Glutamatergic neuron (in vitro differentiated cells): ENCODE measurements around the gene MAD2L1BP. TPM values are rescaled to one million over a fixed set of nuclear protein-coding genes. Genes with fewer than 3 reads are reported as not detected.

Experiments used
- DNase-seq: peaks from one replicate; pipeline ENCODE4 v3.0.0; 2022
- H3K27ac Mint-ChIP-seq: one replicate; pipeline ENCODE4 v1.8.0; 2020; ENCODE audit warnings: mild to moderate bottlenecking, mixed read lengths, inconsistent platforms; ENCODE audit not compliant: unreplicated experiment
- H3K27me3 Mint-ChIP-seq: one replicate; pipeline ENCODE4 v1.8.0; 2020; ENCODE audit warnings: mild to moderate bottlenecking, moderate library complexity, mixed read lengths, inconsistent platforms; ENCODE audit not compliant: unreplicated experiment
- H3K36me3 Mint-ChIP-seq: one replicate; pipeline ENCODE4 v1.8.0; 2020; ENCODE audit warnings: mild to moderate bottlenecking, mixed read lengths, inconsistent platforms; ENCODE audit not compliant: unreplicated experiment
- H3K4me1 Mint-ChIP-seq: one replicate; pipeline ENCODE4 v1.8.0; 2020; ENCODE audit warnings: mild to moderate bottlenecking, low read depth, mixed read lengths, inconsistent platforms; ENCODE audit not compliant: unreplicated experiment
- H3K4me3 Mint-ChIP-seq: one replicate; pipeline ENCODE4 v1.8.0; 2020; ENCODE audit warnings: mild to moderate bottlenecking, mixed read lengths, inconsistent platforms; ENCODE audit not compliant: unreplicated experiment
- H3K9me3 Mint-ChIP-seq: one replicate; pipeline ENCODE4 v1.8.0; 2020; ENCODE audit warnings: mild to moderate bottlenecking, moderate library complexity, mixed read lengths, inconsistent platforms; ENCODE audit not compliant: unreplicated experiment
- total RNA-seq: library from RNA; stranded (reverse); fragmentation: NEBNext Ultra II Directional; extraction: Animal tissue kit (Norgen Biotek cat#: 25700); gene quantifications from one replicate; pipeline ENCODE4 v1.2.1, GENCODE V29; 2021; ENCODE audit not compliant: unreplicated experiment
- TF ChIP-seq, protein P1 (sequence below): fragments of 200-600 bp; sonication (generic); IDR thresholded peaks from one replicate; pipeline ENCODE4 v1.5.0; 2021; ENCODE audit not compliant: partially characterized antibody, unreplicated experiment

The MAD2L1BP gene
- total RNA-seq, 1 donor from 2014 or later, result 38.8 TPM

DNA sequence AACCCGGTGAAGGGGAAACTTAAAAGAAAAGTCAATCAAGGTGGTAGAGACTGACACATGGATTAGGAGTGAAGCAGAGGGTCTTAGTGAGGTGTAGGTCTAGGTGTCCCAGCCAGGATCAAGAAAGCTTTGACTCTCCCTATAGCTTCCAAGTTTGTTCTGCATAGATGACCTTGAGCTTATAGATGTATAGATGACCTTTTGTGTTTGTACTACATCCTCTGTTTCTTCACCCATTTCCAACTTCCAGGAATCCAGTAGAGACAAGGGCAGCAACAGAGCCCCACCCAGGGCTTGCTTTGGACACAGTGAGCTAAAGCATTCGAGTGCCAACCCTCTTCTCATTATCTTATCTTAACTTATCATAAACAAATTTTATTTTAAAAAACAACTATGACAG is 53.8 kb downstream of the MAD2L1BP start:
- peaks cover 3% of the 10 kb centered on the region for H3K27me3 Mint-ChIP-seq
- H3K4me1 Mint-ChIP-seq, result peaks cover 10% of the 10 kb centered on the region
- no peak for DNase-seq
- no peaks in the 10 kb centered on the region for H3K36me3 Mint-ChIP-seq
- TF ChIP-seq, protein P1, sequence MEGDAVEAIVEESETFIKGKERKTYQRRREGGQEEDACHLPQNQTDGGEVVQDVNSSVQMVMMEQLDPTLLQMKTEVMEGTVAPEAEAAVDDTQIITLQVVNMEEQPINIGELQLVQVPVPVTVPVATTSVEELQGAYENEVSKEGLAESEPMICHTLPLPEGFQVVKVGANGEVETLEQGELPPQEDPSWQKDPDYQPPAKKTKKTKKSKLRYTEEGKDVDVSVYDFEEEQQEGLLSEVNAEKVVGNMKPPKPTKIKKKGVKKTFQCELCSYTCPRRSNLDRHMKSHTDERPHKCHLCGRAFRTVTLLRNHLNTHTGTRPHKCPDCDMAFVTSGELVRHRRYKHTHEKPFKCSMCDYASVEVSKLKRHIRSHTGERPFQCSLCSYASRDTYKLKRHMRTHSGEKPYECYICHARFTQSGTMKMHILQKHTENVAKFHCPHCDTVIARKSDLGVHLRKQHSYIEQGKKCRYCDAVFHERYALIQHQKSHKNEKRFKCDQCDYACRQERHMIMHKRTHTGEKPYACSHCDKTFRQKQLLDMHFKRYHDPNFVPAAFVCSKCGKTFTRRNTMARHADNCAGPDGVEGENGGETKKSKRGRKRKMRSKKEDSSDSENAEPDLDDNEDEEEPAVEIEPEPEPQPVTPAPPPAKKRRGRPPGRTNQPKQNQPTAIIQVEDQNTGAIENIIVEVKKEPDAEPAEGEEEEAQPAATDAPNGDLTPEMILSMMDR, result no peak
- peaks cover 6% of the 10 kb centered on the region for H3K9me3 Mint-ChIP-seq
- no peak overlapping the region for H3K27ac Mint-ChIP-seq
- H3K4me3 Mint-ChIP-seq, result no peak overlapping the region

Other genes starting within 250 kb of the MAD2L1BP start
- 94.8 TPM for gene ABCC10, start 208.3 kb upstream of the MAD2L1BP start, total RNA-seq
- 2.2 TPM for gene DLK2, start 180.3 kb upstream of the MAD2L1BP start, total RNA-seq
- gene TJAP1, start 158.3 kb upstream of the MAD2L1BP start, total RNA-seq, result 30.9 TPM
- gene LRRC73, start 125.5 kb upstream of the MAD2L1BP start, total RNA-seq, result 1.2 TPM
- gene YIPF3, start 118.9 kb upstream of the MAD2L1BP start, total RNA-seq, result 198 TPM
- 18.9 TPM for gene POLR1C, start 118.8 kb upstream of the MAD2L1BP start, total RNA-seq
- gene XPO5, start 59.8 kb upstream of the MAD2L1BP start, total RNA-seq, result 52.7 TPM
- 20.2 TPM for gene POLH, start 59.7 kb upstream of the MAD2L1BP start, total RNA-seq
- gene GTPBP2, start 6.6 kb upstream of the MAD2L1BP start, total RNA-seq, result 114 TPM
- 0.22 TPM for gene RSPH9, start 9.2 kb downstream of the MAD2L1BP start, total RNA-seq
- 27.7 TPM for gene MRPS18A, start 52.0 kb downstream of the MAD2L1BP start, total RNA-seq
- gene VEGFA, start 134.4 kb downstream of the MAD2L1BP start, total RNA-seq, result 21.6 TPM